Subcutaneous preadipocyte (primary cell): ENCODE results near the gene ZAP70. TPM values are rescaled to one million over a fixed set of nuclear protein-coding genes. Genes with fewer than 3 reads are reported as not detected.

ENCODE experiments used
- small RNA-seq: library from RNA; depleted of rRNA; stranded (forward); fragments of <200 nt; gene quantifications from one replicate; pipeline ENCODE3, GENCODE V24; 2012
- total RNA-seq: library from RNA; depleted of rRNA; stranded (reverse); fragments of >200 nt; gene quantifications from 2 replicates; pipeline ENCODE4 v1.2.3, GENCODE V29; 2012

Gene ZAP70
- total RNA-seq = not detected in 2 replicates

GRCh38 chr2:97713296-97714083 is at the start of gene ZAP70:
ZAP70 (plus strand) TSS chr2:97713576; CDS start chr2:97724037, 10,461 bp downstream.

DNA sequence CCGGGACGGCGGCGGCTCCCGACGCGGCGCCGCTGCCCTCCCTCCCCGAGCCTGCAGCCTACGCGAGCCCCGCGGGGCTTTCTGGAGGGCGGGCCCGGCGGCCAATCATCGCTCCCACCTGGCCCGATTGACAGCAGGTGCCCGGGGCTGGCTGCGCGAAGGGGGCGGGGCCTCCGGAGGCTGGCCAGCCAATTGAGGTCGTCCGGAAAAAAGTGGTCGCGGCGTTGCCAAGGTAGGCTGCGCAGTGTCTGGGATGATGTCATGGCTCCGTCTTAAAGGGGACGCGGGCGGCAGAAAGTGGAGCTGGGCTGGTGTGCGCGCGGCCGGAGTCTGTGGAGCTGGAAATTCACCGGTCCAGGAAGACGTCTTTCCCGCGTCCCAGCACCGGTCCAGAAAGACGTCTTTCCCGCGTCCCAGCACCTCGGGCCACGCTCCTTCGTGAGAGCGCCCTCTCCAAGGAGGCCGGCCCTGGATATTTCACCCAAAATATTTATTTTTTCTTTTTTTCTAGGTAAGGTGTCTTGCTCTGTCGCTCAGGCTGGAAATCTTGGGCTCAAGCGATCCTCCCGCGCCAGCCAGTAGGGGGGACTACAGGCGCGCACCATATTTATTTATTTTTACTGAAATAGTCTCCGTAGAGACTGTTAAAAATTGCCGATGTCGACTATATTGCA is 49.3 kb upstream of the ZAP70 start, which contains the start of gene ACTR1B:
TSS of gene ACTR1B (minus strand) at position 83 of the 674 bp plus-strand sequence. CDS start 154 bp downstream, outside the sequence.

GRCh38 chr2:97669448-97669847 is 43.9 kb upstream of the ZAP70 start, which contains the start of gene C2orf92:
C2orf92 (plus strand) TSS chr2:97669713; CDS start chr2:97669789, 76 bp downstream.

Small RNAs within 50 kb of the gene (small RNA-seq; reads per million reads assigned to genes)
- gene RNU4-8P = not detected

Other genes with a start within 250 kb of the ZAP70 start
- gene ANKRD36B, start 123.7 kb upstream of the ZAP70 start, total RNA-seq = 31.6 and 51.2 TPM in 2 replicates
- 263 and 373 TPM in 2 replicates for gene COX5B, start 67.5 kb upstream of the ZAP70 start, total RNA-seq
- 48.9 and 54.5 TPM in 2 replicates for gene ACTR1B, start 49.5 kb upstream of the ZAP70 start, total RNA-seq
- 2.6 and 4.7 TPM in 2 replicates for gene C2orf92, start 43.9 kb upstream of the ZAP70 start, total RNA-seq